Measurements from ENCODE around the gene AVP.
"Not testable (repeated sequence)": the region's sequence is repeated elsewhere in the genome, so short reads cannot be mapped to it uniquely, and the experiment has no call there.

The AVP gene

DNA sequence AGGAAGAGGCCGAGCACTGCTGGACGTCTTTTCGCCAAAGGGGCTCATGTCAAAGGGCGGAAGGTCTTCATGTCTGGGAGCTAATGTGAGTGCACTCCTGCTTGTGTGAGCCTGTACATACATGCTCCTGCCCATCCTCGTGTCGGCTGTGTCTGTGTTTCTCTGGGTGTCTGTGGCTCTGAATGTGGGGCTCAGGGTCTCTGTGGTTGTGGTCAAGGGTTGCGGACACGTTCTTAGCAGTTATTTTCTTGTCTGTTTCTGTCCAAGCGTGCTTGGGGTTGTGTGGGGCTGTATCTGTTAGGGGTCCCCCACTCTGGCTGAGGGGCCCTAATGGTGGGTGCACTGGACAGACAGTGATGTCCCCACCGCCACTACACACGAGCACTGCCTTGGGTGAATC, 2.9 kb downstream of the AVP start:
- no peak for TF ChIP-seq EZH2phosphoT487 (IDR thresholded peaks at IDR 0.05; ENCODE audit: borderline replicate concordance, low read length)
- TF ChIP-seq, protein P1, sequence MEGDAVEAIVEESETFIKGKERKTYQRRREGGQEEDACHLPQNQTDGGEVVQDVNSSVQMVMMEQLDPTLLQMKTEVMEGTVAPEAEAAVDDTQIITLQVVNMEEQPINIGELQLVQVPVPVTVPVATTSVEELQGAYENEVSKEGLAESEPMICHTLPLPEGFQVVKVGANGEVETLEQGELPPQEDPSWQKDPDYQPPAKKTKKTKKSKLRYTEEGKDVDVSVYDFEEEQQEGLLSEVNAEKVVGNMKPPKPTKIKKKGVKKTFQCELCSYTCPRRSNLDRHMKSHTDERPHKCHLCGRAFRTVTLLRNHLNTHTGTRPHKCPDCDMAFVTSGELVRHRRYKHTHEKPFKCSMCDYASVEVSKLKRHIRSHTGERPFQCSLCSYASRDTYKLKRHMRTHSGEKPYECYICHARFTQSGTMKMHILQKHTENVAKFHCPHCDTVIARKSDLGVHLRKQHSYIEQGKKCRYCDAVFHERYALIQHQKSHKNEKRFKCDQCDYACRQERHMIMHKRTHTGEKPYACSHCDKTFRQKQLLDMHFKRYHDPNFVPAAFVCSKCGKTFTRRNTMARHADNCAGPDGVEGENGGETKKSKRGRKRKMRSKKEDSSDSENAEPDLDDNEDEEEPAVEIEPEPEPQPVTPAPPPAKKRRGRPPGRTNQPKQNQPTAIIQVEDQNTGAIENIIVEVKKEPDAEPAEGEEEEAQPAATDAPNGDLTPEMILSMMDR (IDR thresholded peaks at IDR 0.05; ENCODE audit: low read depth, low read length, poor library complexity, severe bottlenecking): no peak
- no peak overlapping the region for H3K4me2 ChIP-seq (ENCODE audit: low read length)

DNA sequence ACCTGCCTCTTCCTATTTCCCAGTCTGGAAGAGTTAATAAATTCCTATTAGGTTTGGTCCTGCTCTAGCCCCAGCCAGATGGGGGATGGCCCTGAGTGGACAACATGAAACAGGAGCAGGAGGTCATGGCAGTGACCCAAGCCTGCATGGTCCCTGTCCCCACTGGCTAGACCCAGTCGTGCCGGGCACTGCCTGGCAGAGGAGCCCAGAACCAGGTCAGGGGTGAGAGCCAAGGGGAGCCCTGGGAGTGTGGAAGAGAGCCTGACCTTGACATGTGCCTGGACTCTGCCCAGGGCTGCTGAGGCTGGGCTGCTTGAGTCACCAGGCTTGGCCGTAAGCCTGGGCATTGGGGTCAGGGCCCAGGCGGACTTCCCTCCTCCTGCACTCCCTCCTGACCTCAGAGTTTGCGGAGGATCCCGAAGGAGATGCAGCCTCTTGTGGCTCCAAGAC, 3.6 kb downstream of the AVP start:
- Histone ChIP-seq H3K79me2 (ENCODE audit: control insufficient read depth, low read length) (no peaks in the 10 kb centered on the region), H3K4me1 (ENCODE audit: control insufficient read depth, low read length) (no peaks in the 10 kb centered on the region), H3K27ac (ENCODE audit: low read depth, low read length) (no peak overlapping the region), H3K4me2 (ENCODE audit: low read length) (no peak overlapping the region), H4K20me1 (ENCODE audit: control insufficient read depth, insufficient read depth, low read depth, low read length) (no peaks in the 10 kb centered on the region), H3K9me3 (ENCODE audit: control insufficient read depth, insufficient read depth, low read length) (no peaks in the 10 kb centered on the region), H3K36me3 (ENCODE audit: control insufficient read depth, low read length) (no peaks in the 10 kb centered on the region), H3F3A (ENCODE audit: control insufficient read depth, insufficient read depth) (no peaks in the 10 kb centered on the region), H3K27me3 (ENCODE audit: control insufficient read depth, low read length) (peaks cover 30% of the 10 kb centered on the region), H3K4me3 (ENCODE audit: low read length) (no peak overlapping the region), H3K9me2 (replicated peaks; ENCODE audit: control insufficient read depth, low read length) (no peaks in the 10 kb centered on the region)
- TF ChIP-seq, protein P1 (IDR thresholded peaks at IDR 0.05; ENCODE audit: low read depth, low read length, poor library complexity, severe bottlenecking): no peak
- TF ChIP-seq EZH2phosphoT487 (IDR thresholded peaks at IDR 0.05; ENCODE audit: borderline replicate concordance, low read length): no peak

More for the DNA sequence above, 2.9 kb downstream of the AVP start:
- no peaks in the 10 kb centered on the region for H3K36me3 ChIP-seq (ENCODE audit: control insufficient read depth, low read length)
- no peak overlapping the region for H3K27ac ChIP-seq (ENCODE audit: low read depth, low read length)
- H3K4me3 ChIP-seq (ENCODE audit: low read length): no peak overlapping the region
- no peaks in the 10 kb centered on the region for H4K20me1 ChIP-seq (ENCODE audit: control insufficient read depth, insufficient read depth, low read depth, low read length)
- H3F3A ChIP-seq (ENCODE audit: control insufficient read depth, insufficient read depth): no peaks in the 10 kb centered on the region
- H3K9me3 ChIP-seq (ENCODE audit: control insufficient read depth, insufficient read depth, low read length): no peaks in the 10 kb centered on the region
- no peaks in the 10 kb centered on the region for H3K79me2 ChIP-seq (ENCODE audit: control insufficient read depth, low read length)
- peaks cover 30% of the 10 kb centered on the region for H3K27me3 ChIP-seq (ENCODE audit: control insufficient read depth, low read length)
- H3K4me1 ChIP-seq (ENCODE audit: control insufficient read depth, low read length): no peaks in the 10 kb centered on the region
- H3K9me2 ChIP-seq (replicated peaks; ENCODE audit: control insufficient read depth, low read length): no peaks in the 10 kb centered on the region

DNA sequence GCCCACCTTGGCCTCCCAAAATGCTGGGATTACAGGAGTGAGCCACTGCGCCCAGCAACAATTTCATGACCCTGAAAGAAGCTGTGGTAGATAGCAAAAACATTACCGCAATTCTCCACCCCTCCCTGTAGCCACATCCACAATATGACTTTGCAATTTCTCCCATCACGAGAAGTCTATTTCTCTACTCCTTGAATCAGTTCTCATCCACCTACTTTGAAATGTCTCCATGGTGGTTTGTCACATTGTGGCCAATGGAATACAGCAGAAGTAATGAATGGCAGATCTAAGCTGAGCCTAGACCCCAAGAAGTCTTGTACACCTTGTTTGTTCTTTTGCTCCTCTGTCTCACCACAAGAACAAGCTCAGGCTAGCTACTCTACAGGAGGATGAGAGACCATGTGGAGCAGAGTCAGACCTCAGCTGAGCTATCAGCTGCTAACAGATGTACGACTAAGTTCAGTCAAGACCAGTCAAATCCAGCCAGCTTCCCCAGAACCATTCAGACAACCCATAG, 6.8 kb downstream of the AVP start:
- H3K27me3 ChIP-seq (ENCODE audit: control insufficient read depth, low read length): peaks cover 20% of the 10 kb centered on the region
- no peak overlapping the region for H3K27ac ChIP-seq (ENCODE audit: low read depth, low read length)
- no peaks in the 10 kb centered on the region for H3K4me1 ChIP-seq (ENCODE audit: control insufficient read depth, low read length)
- H3K9me2 ChIP-seq (replicated peaks; ENCODE audit: control insufficient read depth, low read length): no peaks in the 10 kb centered on the region
- no peaks in the 10 kb centered on the region for H4K20me1 ChIP-seq (ENCODE audit: control insufficient read depth, insufficient read depth, low read depth, low read length)
- H3K79me2 ChIP-seq (ENCODE audit: control insufficient read depth, low read length): no peaks in the 10 kb centered on the region
- no peak overlapping the region for H3K4me2 ChIP-seq (ENCODE audit: low read length)
- no peak overlapping the region for H3K4me3 ChIP-seq (ENCODE audit: low read length)
- no peaks in the 10 kb centered on the region for H3K9me3 ChIP-seq (ENCODE audit: control insufficient read depth, insufficient read depth, low read length)
- no peak for TF ChIP-seq EZH2phosphoT487 (IDR thresholded peaks at IDR 0.05; ENCODE audit: borderline replicate concordance, low read length)
- TF ChIP-seq, protein P1 (IDR thresholded peaks at IDR 0.05; ENCODE audit: low read depth, low read length, poor library complexity, severe bottlenecking): no peak
- H3K36me3 ChIP-seq (ENCODE audit: control insufficient read depth, low read length): no peaks in the 10 kb centered on the region
- H3F3A ChIP-seq (ENCODE audit: control insufficient read depth, insufficient read depth): no peaks in the 10 kb centered on the region

DNA sequence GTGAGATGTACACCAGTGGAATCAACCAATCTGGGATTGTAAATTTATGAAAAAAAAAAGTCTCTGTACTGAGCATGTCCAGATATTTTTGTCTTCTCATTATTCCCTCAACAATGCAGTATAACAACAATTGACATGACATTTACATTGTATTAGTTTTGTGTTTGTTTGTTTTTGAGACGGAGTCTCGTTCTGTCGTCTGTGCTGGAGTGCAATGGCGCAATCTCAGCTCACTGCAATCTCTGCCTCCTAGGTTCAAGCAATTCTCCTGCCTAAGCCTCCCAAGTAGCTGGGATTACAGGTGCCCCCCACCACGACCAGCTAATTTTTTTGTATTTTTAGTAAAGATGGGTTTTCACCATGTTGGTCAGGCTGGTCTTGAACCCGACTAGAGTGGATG, 9.2 kb downstream of the AVP start:
- not testable (repeated sequence) for H3K4me3 ChIP-seq (ENCODE audit: low read length); H3K4me2 ChIP-seq (ENCODE audit: low read length); H3K36me3 ChIP-seq (ENCODE audit: control insufficient read depth, low read length); H3K9me2 ChIP-seq (replicated peaks; ENCODE audit: control insufficient read depth, low read length); H3K27me3 ChIP-seq (ENCODE audit: control insufficient read depth, low read length); H3K79me2 ChIP-seq (ENCODE audit: control insufficient read depth, low read length); H3F3A ChIP-seq (ENCODE audit: control insufficient read depth, insufficient read depth); H3K4me1 ChIP-seq (ENCODE audit: control insufficient read depth, low read length); H4K20me1 ChIP-seq (ENCODE audit: control insufficient read depth, insufficient read depth, low read depth, low read length); H3K27ac ChIP-seq (ENCODE audit: low read depth, low read length); H3K9me3 ChIP-seq (ENCODE audit: control insufficient read depth, insufficient read depth, low read length)

Data from DOHH2 (cell line).